DND-41 (cell line): ENCODE data around the gene CAVIN3.
A peak's percentile ranks its signal among the peaks of the same experiment; 100 is the strongest.

Experiments used
- ATAC-seq: fragments of 200-7000 bp; cut with Tn5 transposase; 3 replicates; pipeline ENCODE4 v1.9.1; 2021; ENCODE audit warnings: low read depth; ENCODE audit not compliant: insufficient read depth
- DNase-seq: peaks from one replicate; pipeline ENCODE4 v3.0.0-alpha.2; 2020
- H2AFZ ChIP-seq: 2 replicates; pipeline ENCODE4 v1.6.0; 2012; ENCODE audit warnings: low read depth, low read length
- H3K27ac ChIP-seq: 2 replicates; pipeline ENCODE4 v1.5.1; 2012; ENCODE audit warnings: low read length, inconsistent platforms
- H3K27me3 ChIP-seq: fragments of 200-600 bp; sonication (generic); 2 replicates; pipeline ENCODE4 v1.6.0; 2012; ENCODE audit warnings: low read length, mild to moderate bottlenecking, inconsistent platforms; ENCODE audit not compliant: insufficient read depth, poor library complexity
- H3K36me3 ChIP-seq: 2 replicates; pipeline ENCODE4 v1.5.1; 2012; ENCODE audit warnings: low read length, inconsistent platforms; ENCODE audit not compliant: insufficient read depth
- H3K4me1 ChIP-seq: 2 replicates; pipeline ENCODE4 v1.5.1; 2012; ENCODE audit warnings: mild to moderate bottlenecking, low read length; ENCODE audit not compliant: insufficient read depth
- H3K4me2 ChIP-seq: 2 replicates; pipeline ENCODE4 v1.6.0; 2012; ENCODE audit warnings: mild to moderate bottlenecking, moderate library complexity, low read length, inconsistent platforms; ENCODE audit not compliant: insufficient read depth
- H3K4me3 ChIP-seq, 2 experiments: fragments of 200-600 bp in 1 of 2; shearing (Covaris generic) in 1 of 2; 2 replicates each; pipeline ENCODE4 v1.5.1; 2012 to 2016; ENCODE audit warnings: inconsistent platforms in 2 of 2, low read length in 2 of 2, mild to moderate bottlenecking in 2 of 2, low read depth in 1 of 2, moderate library complexity in 1 of 2
- H3K79me2 ChIP-seq: 2 replicates; pipeline ENCODE4 v1.6.0; 2012; ENCODE audit warnings: low read length, inconsistent platforms; ENCODE audit not compliant: insufficient read depth
- H3K9ac ChIP-seq: 2 replicates; pipeline ENCODE4 v1.6.0; 2012; ENCODE audit warnings: low read depth, mild to moderate bottlenecking, inconsistent platforms, low read length, moderate library complexity
- H3K9me3 ChIP-seq: 2 replicates; pipeline ENCODE4 v1.5.1; 2012; ENCODE audit warnings: low read length, moderate library complexity, mild to moderate bottlenecking, inconsistent platforms; ENCODE audit not compliant: insufficient read depth, severe bottlenecking
- H4K20me1 ChIP-seq: 2 replicates; pipeline ENCODE4 v1.6.0; 2012; ENCODE audit warnings: low read length; ENCODE audit not compliant: insufficient read depth
- EZH2 ChIP-seq: IDR thresholded peaks from 3 replicates; pipeline ENCODE4 v1.6.1; 2012; ENCODE audit warnings: borderline replicate concordance, low read depth, mild to moderate bottlenecking, moderate library complexity, low read length, inconsistent platforms; ENCODE audit not compliant: severe bottlenecking
- TF ChIP-seq, protein P1 (sequence below): IDR thresholded peaks from 2 replicates; pipeline ENCODE4 v1.5.1; 2012; ENCODE audit warnings: borderline replicate concordance, low read length, moderate library complexity, mild to moderate bottlenecking; ENCODE audit not compliant: poor library complexity, severe bottlenecking; ENCODE audit errors: extremely low read depth

CAVIN3 gene, protein sequence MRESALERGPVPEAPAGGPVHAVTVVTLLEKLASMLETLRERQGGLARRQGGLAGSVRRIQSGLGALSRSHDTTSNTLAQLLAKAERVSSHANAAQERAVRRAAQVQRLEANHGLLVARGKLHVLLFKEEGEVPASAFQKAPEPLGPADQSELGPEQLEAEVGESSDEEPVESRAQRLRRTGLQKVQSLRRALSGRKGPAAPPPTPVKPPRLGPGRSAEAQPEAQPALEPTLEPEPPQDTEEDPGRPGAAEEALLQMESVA

GRCh38 chr11:6320411-6321155 is at the start of gene CAVIN3:
TSS of gene CAVIN3 (minus strand) at chr11:6320501. CDS start at chr11:6320476, 25 bp downstream.
- Histone ChIP-seq H3K9ac (no peak within 1 kb of the TSS), H3K9me3 (no peaks in the 10 kb centered on the region), H3K4me2 (no peak within 1 kb of the TSS), H3K4me3 (no peak within 1 kb of the TSS), H2AFZ (no peak within 1 kb of the TSS), H3K36me3 (no peaks in the 10 kb centered on the region), H3K79me2 (no peaks in the 10 kb centered on the region), H3K27me3 (peaks cover 23% of the 10 kb centered on the region), H4K20me1 (no peaks in the 10 kb centered on the region), H3K4me1 (no peaks in the 10 kb centered on the region), H3K27ac (no peak within 1 kb of the TSS)
- DNase-seq (no peak), ATAC-seq (no peak)
- TF ChIP-seq, protein P1, sequence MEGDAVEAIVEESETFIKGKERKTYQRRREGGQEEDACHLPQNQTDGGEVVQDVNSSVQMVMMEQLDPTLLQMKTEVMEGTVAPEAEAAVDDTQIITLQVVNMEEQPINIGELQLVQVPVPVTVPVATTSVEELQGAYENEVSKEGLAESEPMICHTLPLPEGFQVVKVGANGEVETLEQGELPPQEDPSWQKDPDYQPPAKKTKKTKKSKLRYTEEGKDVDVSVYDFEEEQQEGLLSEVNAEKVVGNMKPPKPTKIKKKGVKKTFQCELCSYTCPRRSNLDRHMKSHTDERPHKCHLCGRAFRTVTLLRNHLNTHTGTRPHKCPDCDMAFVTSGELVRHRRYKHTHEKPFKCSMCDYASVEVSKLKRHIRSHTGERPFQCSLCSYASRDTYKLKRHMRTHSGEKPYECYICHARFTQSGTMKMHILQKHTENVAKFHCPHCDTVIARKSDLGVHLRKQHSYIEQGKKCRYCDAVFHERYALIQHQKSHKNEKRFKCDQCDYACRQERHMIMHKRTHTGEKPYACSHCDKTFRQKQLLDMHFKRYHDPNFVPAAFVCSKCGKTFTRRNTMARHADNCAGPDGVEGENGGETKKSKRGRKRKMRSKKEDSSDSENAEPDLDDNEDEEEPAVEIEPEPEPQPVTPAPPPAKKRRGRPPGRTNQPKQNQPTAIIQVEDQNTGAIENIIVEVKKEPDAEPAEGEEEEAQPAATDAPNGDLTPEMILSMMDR, result no peak
- no peak for TF ChIP-seq EZH2

GRCh38 chr11:6365659-6366058 is 45.4 kb upstream of the CAVIN3 start:
- H3K27ac ChIP-seq, result no peak overlapping the region
- H3K4me1 ChIP-seq, result no peaks in the 10 kb centered on the region
- no peak overlapping the region for H3K4me3 ChIP-seq
- peaks cover 4% of the 10 kb centered on the region for H3K27me3 ChIP-seq
- H4K20me1 ChIP-seq, result 0 out of 2 replicates have a peak, but pooled peaks cover 2% of the 10 kb centered on the region
- no peak for TF ChIP-seq EZH2
- TF ChIP-seq, protein P1, result no peak
- no peak overlapping the region for H3K4me2 ChIP-seq
- ATAC-seq (no peak), DNase-seq (no peak)
- no peaks in the 10 kb centered on the region for H3K36me3 ChIP-seq
- no peaks in the 10 kb centered on the region for H3K9me3 ChIP-seq
- no peak overlapping the region for H2AFZ ChIP-seq
- no peaks in the 10 kb centered on the region for H3K79me2 ChIP-seq
- H3K9ac ChIP-seq, result no peak overlapping the region

DNA sequence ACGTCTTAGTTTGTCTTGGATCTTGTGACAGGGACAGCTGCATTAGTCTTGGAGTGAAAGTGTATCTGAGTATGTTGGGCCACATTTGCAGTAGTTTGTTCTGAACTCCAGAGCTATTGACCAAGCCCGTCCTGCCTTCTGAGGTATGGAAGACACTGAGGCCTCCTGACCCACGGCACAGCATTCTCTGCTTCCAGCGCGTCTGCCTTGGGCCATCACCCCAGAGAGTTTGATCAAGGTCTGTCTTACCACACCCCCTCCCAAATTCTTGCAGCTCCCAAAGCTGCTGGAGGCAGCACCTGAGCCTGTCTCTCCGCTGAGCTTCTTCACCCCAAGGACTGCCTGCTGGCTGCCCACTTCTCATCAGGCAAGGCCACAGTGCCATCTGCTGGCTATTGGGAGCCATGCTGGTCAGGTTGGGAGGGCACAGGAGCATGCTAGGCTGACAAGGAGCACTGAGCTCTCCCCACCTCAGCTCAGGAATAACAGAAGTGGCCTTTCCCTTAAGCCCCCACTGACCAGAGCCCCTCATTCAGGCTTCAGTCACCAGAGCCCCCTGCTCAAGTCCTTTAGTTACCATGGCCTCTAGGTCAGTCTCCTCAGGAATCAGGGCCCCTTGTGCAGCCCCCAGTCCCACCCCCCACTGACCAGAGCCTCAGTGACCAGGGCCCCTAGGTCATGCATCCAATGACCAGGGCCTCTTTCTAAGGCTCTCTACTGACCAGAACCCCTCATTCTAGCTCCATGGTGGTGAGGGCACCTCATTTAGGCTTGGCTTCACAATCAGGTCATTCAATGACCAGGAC is 42.8 kb upstream of the CAVIN3 start:
- Histone ChIP-seq H3K79me2 (no peaks in the 10 kb centered on the region), H3K4me1 (no peaks in the 10 kb centered on the region), H3K27ac (no peak overlapping the region), H3K9ac (no peak overlapping the region), H3K9me3 (no peaks in the 10 kb centered on the region), H3K4me3 (no peak overlapping the region), H3K27me3 (peaks cover 6% of the 10 kb centered on the region), H3K4me2 (no peak overlapping the region), H2AFZ (no peak overlapping the region), H3K36me3 (no peaks in the 10 kb centered on the region), H4K20me1 (0 out of 2 replicates have a peak, but pooled peaks cover 2% of the 10 kb centered on the region)
- ATAC-seq (peak; percentile 100), DNase-seq (peak; percentile 75)
- TF ChIP-seq, protein P1, result peak; percentile 91
- TF ChIP-seq EZH2, result no peak
